Type B pancreatic cell (in vitro differentiated cells): ENCODE measurements around the gene TDRD12. TPM values are rescaled to one million over a fixed set of nuclear protein-coding genes. Genes with fewer than 3 reads are reported as not detected.
A peak's percentile ranks its signal among the peaks of the same experiment; 100 is the strongest.
"Not testable (repeated sequence)": the region's sequence is repeated elsewhere in the genome, so short reads cannot be mapped to it uniquely, and the experiment has no call there.

Experiments
- DNase-seq: peaks from one replicate; pipeline ENCODE4 v3.0.0; 2021; ENCODE audit warnings: mixed read lengths; ENCODE audit not compliant: unreplicated experiment; ENCODE audit errors: extremely low spot score
- H3K27ac Mint-ChIP-seq: 2 replicates; pipeline ENCODE4 v1.8.0; 2021; ENCODE audit warnings: mild to moderate bottlenecking, mixed read lengths
- H3K27me3 Mint-ChIP-seq: 2 replicates; pipeline ENCODE4 v1.8.0; 2021; ENCODE audit warnings: mixed read lengths
- H3K36me3 Mint-ChIP-seq: 2 replicates; pipeline ENCODE4 v1.8.0; 2021; ENCODE audit warnings: mixed read lengths
- H3K4me1 Mint-ChIP-seq: one replicate; pipeline ENCODE4 v1.8.0; 2021; ENCODE audit warnings: mixed read lengths; ENCODE audit not compliant: unreplicated experiment
- H3K4me3 Mint-ChIP-seq: 2 replicates; pipeline ENCODE4 v1.8.0; 2021; ENCODE audit warnings: mild to moderate bottlenecking, mixed read lengths
- H3K9me3 Mint-ChIP-seq: 2 replicates; pipeline ENCODE4 v1.8.0; 2021; ENCODE audit warnings: mixed read lengths
- CTCF ChIP-seq: fragments of 200-600 bp; sonication (generic); conservative IDR thresholded peaks from 2 replicates; pipeline ENCODE4 v1.5.0; 2021; ENCODE audit warnings: antibody characterized with exemption, mild to moderate bottlenecking
- total RNA-seq: library from RNA; stranded (reverse); gene quantifications from 2 replicates; pipeline ENCODE4 v1.2.1, GENCODE V29; 2021; ENCODE audit warnings: low replicate concordance

Gene TDRD12
- total RNA-seq, 1 donor from 2014 or later, result 0.24 TPM

GRCh38 chr19:32702010-32702409 lies 17.6 kb upstream of the TDRD12 start:
- Mint-ChIP-seq H3K27ac (peak overlapping the region; percentile 94), H3K27me3 (no peaks in the 10 kb centered on the region), H3K9me3 (peaks cover 4% of the 10 kb centered on the region), H3K4me3 (no peak overlapping the region), H3K4me1 (peaks cover 5% of the 10 kb centered on the region), H3K36me3 (peaks cover 52% of the 10 kb centered on the region)
- no peak for TF ChIP-seq CTCF
- no peak for DNase-seq

- not testable (repeated sequence) for H3K4me3 Mint-ChIP-seq, H3K4me1 Mint-ChIP-seq, H3K27ac Mint-ChIP-seq, H3K9me3 Mint-ChIP-seq, H3K27me3 Mint-ChIP-seq, DNase-seq
- H3K36me3 Mint-ChIP-seq, result peaks cover 38% of the 10 kb centered on the region
Measured at GRCh38 chr19:32704006-32704405, 15.6 kb upstream of the TDRD12 start.

- Mint-ChIP-seq H3K4me1 (no peaks in the 10 kb centered on the region), H3K27ac (no peak overlapping the region), H3K4me3 (no peak overlapping the region), H3K27me3 (no peaks in the 10 kb centered on the region), H3K36me3 (peaks cover 33% of the 10 kb centered on the region), H3K9me3 (peaks cover 4% of the 10 kb centered on the region)
- no peak for DNase-seq
- TF ChIP-seq CTCF, result no peak
Measured at GRCh38 chr19:32708457-32708856, 11.1 kb upstream of the TDRD12 start.

- Mint-ChIP-seq H3K9me3 (peaks cover 4% of the 10 kb centered on the region), H3K27me3 (no peaks in the 10 kb centered on the region), H3K4me3 (no peak overlapping the region), H3K27ac (no peak overlapping the region), H3K4me1 (no peaks in the 10 kb centered on the region), H3K36me3 (peaks cover 29% of the 10 kb centered on the region)
- TF ChIP-seq CTCF, result no peak
- DNase-seq, result no peak
Measured at GRCh38 chr19:32709032-32709431, 10.5 kb upstream of the TDRD12 start.

GRCh38 chr19:32711747-32712146 lies 7.8 kb upstream of the TDRD12 start:
- Mint-ChIP-seq H3K9me3 (no peaks in the 10 kb centered on the region), H3K4me1 (no peaks in the 10 kb centered on the region), H3K27ac (no peak overlapping the region), H3K36me3 (peaks cover 20% of the 10 kb centered on the region), H3K4me3 (no peak overlapping the region), H3K27me3 (no peaks in the 10 kb centered on the region)
- TF ChIP-seq CTCF, result no peak
- DNase-seq, result no peak

GRCh38 chr19:32716203-32716602 lies 3.4 kb upstream of the TDRD12 start:
- H3K9me3 Mint-ChIP-seq, H3K27me3 Mint-ChIP-seq, DNase-seq, H3K27ac Mint-ChIP-seq, H3K4me3 Mint-ChIP-seq, H3K4me1 Mint-ChIP-seq: not testable (repeated sequence)
- peaks cover 12% of the 10 kb centered on the region for H3K36me3 Mint-ChIP-seq

GRCh38 chr19:32717496-32717895 lies 2.1 kb upstream of the TDRD12 start:
- H3K27ac Mint-ChIP-seq, result no peak overlapping the region
- no peak for TF ChIP-seq CTCF

More at GRCh38 chr19:32717496-32717895, 2.1 kb upstream of the TDRD12 start:
- Mint-ChIP-seq H3K4me1 (peaks cover 6% of the 10 kb centered on the region), H3K9me3 (peaks cover 4% of the 10 kb centered on the region), H3K36me3 (peaks cover 11% of the 10 kb centered on the region), H3K27me3 (no peaks in the 10 kb centered on the region), H3K4me3 (no peak overlapping the region)
- DNase-seq, result no peak
